Brain microvascular endothelial cell (primary cell): ENCODE results near the gene MCIDAS.
A peak's percentile ranks its signal among the peaks of the same experiment; 100 is the strongest.

Source experiments
- DNase-seq: peaks from one replicate; pipeline ENCODE4 v3.0.0-alpha.2; 2020
- H3K27ac ChIP-seq: fragments of 250-450 bp; sonication (Bioruptor Pico); 2 replicates; pipeline ENCODE4 v1.5.1; 2020; ENCODE audit warnings: mild to moderate bottlenecking, moderate library complexity
- H3K27me3 ChIP-seq: fragments of 250-450 bp; sonication (Bioruptor Pico); replicated peaks from 2 replicates; pipeline ENCODE4 v1.5.1; 2020; ENCODE audit warnings: mild to moderate bottlenecking
- H3K36me3 ChIP-seq: fragments of 250-450 bp; sonication (Bioruptor Pico); replicated peaks from 2 replicates; pipeline ENCODE4 v1.5.1; 2020; ENCODE audit warnings: mild to moderate bottlenecking
- H3K4me3 ChIP-seq: 2 replicates; pipeline ENCODE4 v1.5.1; 2011; ENCODE audit warnings: low read depth, mild to moderate bottlenecking, control low read depth, low read length, moderate library complexity
- in situ Hi-C: cut with HindIII; loops from 2 replicates; pipeline ENCODE4 v1.10.0; 2017; ENCODE audit warnings: low sequenced_read_pairs, low pct_ligation_motif_present
- TF ChIP-seq, protein P1 (sequence below): IDR thresholded peaks from 2 replicates; pipeline ENCODE4 v1.5.1; 2011; ENCODE audit warnings: low read depth, mild to moderate bottlenecking, moderate library complexity, low read length, control low read depth, inconsistent platforms; ENCODE audit errors: missing control alignments

The MCIDAS gene

DNA sequence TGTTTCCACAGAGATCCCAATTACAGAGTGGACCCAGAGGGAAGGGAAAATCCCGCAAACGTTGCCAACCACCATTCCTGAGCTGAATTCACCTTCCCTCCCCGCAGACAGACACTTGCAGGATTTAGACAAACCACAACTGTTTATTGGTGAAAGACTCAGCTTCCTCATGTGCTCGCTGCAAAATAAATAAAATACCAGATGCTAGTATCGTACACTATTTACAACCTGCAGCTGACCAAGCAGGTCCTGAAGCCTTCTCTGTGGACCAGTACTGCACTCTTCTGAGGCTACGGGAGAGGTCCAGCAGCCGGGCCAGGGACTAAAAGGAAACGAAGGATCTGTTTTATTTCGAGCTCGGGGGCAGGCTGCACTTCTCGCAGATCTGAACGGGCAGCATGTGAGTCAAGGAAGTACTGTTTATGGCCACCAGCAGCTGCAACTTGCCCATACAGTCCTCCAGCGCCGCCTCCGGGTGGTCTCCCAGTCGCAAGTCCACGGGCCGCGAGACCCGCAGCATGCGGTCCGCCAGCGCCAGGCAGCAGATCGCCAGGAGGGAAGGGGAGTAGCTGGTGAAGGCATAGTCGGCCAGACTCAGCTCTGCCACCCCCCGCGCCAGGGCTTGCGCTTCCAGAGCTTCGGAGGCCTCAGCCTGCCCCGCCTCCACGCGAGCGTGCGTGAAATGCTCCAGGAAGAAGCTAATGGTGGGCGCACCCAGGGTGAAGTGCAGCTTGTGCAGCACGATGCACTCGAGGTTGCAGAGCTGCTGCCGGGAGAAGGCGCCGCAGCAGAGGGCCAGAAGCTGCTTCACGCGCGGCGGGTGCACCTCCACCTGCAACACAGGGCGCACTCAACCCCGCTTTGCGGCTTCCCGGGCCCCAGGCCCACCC is 4.2 kb upstream of the MCIDAS start:
- Histone ChIP-seq H3K4me3 (peak overlapping the region; percentile 9), H3K27ac (no peak overlapping the region), H3K27me3 (peaks cover 69% of the 10 kb centered on the region), H3K36me3 (no peaks in the 10 kb centered on the region)
- DNase-seq = no peak
- TF ChIP-seq, protein P1, sequence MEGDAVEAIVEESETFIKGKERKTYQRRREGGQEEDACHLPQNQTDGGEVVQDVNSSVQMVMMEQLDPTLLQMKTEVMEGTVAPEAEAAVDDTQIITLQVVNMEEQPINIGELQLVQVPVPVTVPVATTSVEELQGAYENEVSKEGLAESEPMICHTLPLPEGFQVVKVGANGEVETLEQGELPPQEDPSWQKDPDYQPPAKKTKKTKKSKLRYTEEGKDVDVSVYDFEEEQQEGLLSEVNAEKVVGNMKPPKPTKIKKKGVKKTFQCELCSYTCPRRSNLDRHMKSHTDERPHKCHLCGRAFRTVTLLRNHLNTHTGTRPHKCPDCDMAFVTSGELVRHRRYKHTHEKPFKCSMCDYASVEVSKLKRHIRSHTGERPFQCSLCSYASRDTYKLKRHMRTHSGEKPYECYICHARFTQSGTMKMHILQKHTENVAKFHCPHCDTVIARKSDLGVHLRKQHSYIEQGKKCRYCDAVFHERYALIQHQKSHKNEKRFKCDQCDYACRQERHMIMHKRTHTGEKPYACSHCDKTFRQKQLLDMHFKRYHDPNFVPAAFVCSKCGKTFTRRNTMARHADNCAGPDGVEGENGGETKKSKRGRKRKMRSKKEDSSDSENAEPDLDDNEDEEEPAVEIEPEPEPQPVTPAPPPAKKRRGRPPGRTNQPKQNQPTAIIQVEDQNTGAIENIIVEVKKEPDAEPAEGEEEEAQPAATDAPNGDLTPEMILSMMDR = peak; percentile 34
- in situ Hi-C loops = no loop called here

DNA sequence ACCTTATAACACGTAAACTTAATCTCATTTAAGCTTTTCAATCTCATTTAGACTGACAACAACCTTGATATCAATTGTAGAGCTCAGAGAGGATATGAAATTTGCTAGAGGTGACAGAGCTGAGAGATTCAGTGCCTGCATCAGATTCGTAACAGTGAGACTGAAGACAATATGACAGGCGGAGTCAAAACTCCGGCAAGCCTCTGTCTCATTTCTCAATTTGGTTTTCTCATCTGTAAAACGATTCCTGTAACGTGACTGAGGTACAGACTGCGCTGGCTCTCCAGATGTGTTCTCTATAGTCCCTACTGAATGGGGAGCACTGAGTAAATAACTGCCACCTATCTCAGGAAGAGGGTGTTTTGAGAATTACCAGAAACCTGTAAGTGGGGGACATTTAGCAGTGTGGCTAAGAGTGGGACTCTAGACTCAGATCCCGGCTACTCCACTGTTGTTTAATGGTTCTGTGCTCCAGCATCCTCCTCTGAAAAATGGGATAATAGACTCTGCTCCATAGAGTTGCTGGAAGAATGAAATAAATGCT is 3.0 kb upstream of the MCIDAS start:
- peaks cover 81% of the 10 kb centered on the region for H3K27me3 ChIP-seq
- in situ Hi-C loops = no loop called here

DNA sequence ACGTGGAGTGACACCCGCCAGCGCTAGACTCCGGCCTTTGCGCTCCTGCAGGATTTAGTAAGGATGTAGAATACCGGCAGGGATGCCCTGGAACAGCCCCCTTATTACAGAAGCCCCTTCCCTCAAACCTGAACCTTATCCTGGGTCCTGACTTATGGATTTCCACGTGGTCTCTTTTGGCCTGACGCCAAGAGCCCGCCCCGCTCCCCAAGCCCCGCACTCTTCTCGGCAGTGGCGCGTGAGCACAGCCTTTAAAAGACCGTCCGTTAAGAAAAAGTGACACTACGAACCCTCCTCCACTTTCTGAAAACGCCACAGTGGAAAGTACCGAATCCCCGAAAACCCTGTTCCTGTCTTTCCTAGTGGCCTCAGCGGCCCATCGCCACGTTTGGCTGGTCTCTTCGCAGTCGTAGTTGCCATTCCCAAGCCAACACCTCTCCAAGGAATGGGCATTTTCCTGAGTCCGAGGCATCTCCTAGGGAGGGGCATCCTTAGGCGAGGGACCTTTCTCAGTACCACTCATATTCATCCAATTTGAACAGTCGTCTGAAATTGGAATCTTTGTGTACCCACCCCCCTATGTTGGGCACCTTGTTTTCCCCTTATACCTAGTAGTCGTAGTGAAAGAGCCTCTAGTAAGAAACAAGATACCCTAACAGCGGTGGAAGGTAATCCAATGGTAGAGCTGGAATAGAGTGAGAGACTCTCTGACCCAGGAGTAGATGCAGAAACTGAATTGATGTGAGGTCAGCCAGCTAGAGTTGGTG is 732 bp upstream of the MCIDAS start:
- in situ Hi-C loops = no loop called here
- peak overlapping the region; percentile 39 for H3K4me3 ChIP-seq
- TF ChIP-seq, protein P1 = no peak

More for the DNA sequence above, 3.0 kb upstream of the MCIDAS start:
- Histone ChIP-seq H3K27ac (no peak overlapping the region), H3K4me3 (no peak overlapping the region), H3K36me3 (no peaks in the 10 kb centered on the region)
- TF ChIP-seq, protein P1 = no peak
- DNase-seq = no peak

DNA sequence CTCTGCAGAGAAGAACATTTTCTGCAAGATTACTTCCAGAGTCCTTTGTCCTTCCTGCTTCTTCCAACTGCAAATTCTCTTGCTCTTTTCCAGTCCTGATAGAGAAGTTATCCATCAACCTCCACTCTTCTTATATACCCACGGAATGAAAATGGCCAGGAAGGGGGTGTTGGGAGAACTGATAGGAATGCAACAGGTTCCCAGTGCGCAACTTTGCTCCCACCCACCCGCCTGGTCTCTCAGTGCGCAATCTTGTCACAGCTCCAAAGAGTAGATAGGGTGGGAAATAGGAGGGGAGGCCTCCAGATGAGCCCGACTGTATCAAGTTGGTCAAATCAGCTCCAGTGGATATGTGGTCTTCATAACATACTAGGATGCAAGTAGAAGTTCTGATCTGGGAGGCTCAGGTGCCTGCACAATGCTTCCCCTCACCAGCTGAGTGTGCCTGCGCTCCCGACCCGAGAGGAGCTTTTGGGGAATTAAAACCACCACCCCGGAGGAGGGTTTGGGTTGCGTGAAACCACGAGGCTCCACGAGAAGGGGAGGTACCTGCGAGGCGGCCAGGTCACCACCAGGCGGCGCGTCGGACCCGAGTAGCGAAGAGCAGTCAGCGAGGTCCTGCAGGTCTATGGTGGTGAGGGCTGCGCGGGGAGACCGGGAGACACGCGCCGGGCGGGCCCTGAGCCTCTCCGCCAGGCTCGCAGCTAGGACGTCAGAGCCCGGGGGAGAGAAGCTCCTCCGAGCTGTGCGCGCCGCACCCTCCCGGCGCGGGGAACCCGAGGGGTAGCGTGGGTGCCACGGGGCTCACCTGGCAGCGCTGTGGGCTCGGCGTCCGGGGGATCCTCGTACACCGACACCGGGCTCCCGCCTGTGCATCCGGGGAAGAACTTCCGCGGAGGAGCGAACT is 835 bp downstream of the MCIDAS start:
- Histone ChIP-seq H3K4me3 (peak overlapping the region; percentile 24), H3K27me3 (peaks cover 99% of the 10 kb centered on the region), H3K36me3 (no peaks in the 10 kb centered on the region), H3K27ac (no peak overlapping the region)
- in situ Hi-C loops = no loop called here
- TF ChIP-seq, protein P1 = peak; percentile 78
- no peak for DNase-seq

More for the DNA sequence above, 732 bp upstream of the MCIDAS start:
- Histone ChIP-seq H3K36me3 (no peaks in the 10 kb centered on the region), H3K27ac (no peak overlapping the region), H3K27me3 (peaks cover 100% of the 10 kb centered on the region)
- DNase-seq = no peak

DNA sequence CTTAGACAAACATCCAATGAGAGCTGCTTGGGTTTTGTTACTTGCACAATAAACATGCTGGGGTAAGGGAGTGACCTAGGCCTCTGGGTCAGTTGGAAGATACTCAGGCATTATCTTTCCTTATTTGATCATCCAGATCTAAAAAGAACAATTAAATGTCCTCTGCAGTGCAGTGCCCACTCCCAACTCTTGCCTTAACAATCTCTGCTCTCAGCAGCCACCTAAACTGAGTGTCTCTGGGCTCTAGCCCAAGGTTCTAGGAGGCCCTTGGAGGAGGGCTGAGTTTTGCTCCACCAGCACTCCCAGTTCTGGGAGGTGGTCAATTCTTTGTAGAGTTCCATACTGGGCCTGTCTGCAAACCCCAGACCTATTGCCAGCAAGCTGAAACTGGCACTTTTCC is 1.8 kb downstream of the MCIDAS start:
- in situ Hi-C loops = no loop called here
- DNase-seq = no peak
- peaks cover 99% of the 10 kb centered on the region for H3K27me3 ChIP-seq
- no peak overlapping the region for H3K27ac ChIP-seq
- H3K4me3 ChIP-seq = no peak overlapping the region
- TF ChIP-seq, protein P1 = no peak
- no peaks in the 10 kb centered on the region for H3K36me3 ChIP-seq
